Diencephalon (tissue), 1 donor: ENCODE measurements around the gene MCM3AP. TPM values are rescaled to one million over a fixed set of nuclear protein-coding genes. Genes with fewer than 3 reads are reported as not detected.

Source experiments
- total RNA-seq: library from RNA; depleted of rRNA; stranded (reverse); fragments of >200 nt; gene quantifications from one replicate; pipeline ENCODE4 v1.2.3, GENCODE V29; 2014

MCM3AP gene
- total RNA-seq: 72.9 TPM

DNA sequence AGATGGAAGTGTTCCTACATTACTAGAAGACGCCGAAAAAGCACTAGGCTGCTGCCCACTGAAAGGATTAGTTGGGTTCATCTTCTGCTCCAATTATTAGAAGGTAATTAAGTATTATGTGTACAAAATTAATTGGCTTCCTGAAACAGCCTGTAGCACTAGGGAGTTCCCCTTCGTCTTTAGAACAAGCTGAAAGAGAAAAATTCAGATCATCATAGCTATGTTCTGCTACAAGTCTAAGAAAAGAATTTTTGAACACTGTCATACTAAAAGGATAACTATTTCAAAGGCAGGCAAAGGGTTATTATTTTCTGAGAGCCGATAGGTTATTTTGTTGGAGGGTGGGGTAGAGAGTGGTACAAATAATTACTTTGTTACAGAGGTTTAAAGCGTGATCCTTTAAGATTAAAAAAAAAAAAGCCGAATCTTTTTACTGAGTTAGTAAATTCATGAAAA lies at the start of gene MCM3AP:
Gene MCM3AP (minus strand): TSS at position 406 of the 456 bp plus-strand sequence. CDS start 325 bp downstream, at position 81.

DNA sequence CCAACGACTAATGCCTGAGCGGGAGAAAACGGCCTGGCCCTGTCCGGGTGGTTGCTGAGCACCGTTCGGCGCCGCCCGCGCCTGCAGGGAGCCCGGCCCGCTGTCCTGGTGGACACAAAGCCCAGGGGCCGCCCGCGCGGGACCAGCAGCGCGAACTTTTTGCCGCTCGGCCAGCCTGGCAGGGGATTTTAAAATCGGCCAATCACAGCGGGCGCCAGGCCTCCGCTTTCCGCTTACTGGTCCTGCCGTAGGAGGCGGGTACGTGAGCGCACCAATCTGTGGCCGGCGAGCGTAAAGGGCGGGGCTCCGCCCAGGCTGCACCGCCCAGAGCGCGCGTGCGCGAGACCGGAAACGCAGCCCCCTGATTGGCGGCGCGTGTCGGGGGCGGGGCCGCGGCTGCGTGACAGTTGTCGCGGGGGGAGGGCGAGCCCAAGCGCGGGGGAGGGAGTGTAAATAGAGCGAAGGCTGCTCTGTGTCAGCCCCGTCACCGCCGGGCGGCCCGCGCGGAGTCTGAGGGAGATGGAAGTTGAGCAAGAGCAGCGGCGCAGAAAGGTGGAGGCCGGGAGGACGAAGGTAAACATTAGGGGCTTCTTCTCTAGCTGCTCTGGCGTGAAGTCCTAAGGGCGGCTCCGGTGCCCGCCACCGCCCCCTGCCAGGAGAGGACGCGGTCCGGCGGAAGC lies 38.4 kb upstream of the MCM3AP start, which contains the start of the genes C21orf58 and PCNT:
Gene C21orf58 (minus strand): TSS at position 161 of the 680 bp plus-strand sequence. CDS start 1,132 bp downstream, outside the sequence.
Gene PCNT (plus strand): TSS at position 447 of the 680 bp plus-strand sequence. CDS start 73 bp downstream, at position 520.

DNA sequence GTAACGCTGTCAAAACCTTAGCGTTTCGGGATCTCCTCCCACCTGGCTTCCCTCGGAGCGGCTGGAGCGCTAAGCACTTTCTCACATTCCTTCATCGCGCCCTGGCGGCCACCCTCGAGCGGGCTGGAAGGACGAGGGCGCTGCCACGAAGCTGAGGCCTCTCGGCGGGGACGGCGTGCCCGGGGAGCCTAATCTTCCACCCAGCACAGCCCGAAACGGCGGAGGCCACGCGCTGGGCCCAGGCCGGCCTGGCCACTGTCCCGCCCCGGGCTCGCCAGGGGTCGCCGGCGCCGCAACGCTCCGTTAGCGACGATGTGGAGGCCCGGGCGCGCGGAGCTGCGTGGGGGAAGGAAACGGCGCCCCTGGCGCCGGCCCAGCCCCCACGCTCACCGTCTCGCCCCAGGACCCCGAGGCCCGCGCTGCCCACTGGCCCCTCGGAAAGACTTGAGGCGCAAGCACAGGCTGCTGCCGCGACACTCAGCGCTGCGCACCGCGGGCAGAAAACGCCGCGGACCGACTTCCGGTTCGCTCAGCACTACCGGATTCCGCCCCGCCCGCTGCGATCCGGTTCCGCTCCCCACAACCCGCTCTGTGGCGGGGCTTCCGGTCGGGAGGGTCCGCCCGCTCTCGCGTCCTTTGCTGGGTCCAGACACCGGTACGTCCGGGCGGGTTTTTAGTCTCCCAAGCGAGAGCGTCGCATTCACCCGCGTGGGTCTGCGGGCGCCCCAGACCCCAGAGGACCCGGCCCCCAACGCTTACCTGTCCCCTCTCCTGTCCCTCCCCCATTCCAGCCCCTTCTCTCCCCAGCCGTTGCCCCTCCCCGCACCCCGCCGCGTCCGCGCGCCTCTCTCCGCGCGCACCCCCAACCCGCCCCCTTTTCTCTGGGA lies 593 bp upstream of the MCM3AP start, which contains the start of gene YBEY:
Gene YBEY (plus strand): TSS at position 582 of the 887 bp plus-strand sequence. CDS start 572 bp downstream, outside the sequence.

DNA sequence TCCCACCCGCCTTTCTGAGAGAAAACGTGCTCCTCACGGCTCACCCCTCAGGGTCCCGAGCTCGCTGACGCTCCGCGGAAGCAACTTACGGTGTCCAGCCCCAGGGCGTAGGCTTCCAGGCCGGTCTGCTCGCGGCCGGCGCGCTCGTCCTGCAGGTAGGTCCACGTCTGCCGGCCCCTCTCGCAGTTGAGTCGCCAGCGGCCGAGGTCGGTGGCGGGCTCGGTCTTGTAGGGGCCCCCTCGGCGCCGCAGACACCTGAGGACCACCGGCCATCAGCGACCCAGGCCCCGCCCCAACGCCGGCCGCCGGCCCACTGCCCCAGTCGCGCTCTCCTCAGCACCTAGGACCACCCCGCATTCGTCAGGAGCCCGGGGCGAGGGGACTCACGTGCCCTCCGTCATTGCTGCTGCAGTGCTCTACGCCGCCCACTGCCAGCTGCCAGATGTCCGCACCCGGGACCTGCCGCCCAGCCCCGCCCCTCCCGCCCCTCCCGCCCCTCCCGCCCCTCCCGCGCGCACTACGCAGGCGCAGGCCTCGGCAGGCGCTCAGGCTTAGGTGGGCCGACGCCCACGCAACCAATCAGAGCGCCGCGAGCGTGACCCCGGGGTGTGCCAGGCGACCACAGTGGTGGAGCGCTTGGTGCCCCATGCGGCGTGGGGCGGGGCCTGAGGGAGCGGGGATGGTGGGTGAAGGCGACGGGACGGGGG lies 56.9 kb downstream of the MCM3AP start, which contains the start of gene LSS:
Gene LSS (minus strand): TSS at position 430 of the 707 bp plus-strand sequence. CDS start 29 bp downstream, at position 401.

Other genes with a start within 250 kb of the MCM3AP start
- gene COL6A2, start 187.5 kb downstream of the MCM3AP start, total RNA-seq: 21.2 TPM
- 0.69 TPM for gene FTCD, start 130.0 kb downstream of the MCM3AP start, total RNA-seq
- gene SPATC1L, start 101.2 kb downstream of the MCM3AP start, total RNA-seq: 10.4 TPM
- 44.3 TPM for gene LSS, start 56.8 kb downstream of the MCM3AP start, total RNA-seq
- 13.1 TPM for gene YBEY, start 731 bp upstream of the MCM3AP start, total RNA-seq
- gene C21orf58, start 38.3 kb upstream of the MCM3AP start, total RNA-seq: 4.8 TPM
- gene PCNT, start 38.5 kb upstream of the MCM3AP start, total RNA-seq: 21.0 TPM
- 40.1 TPM for gene DIP2A, start 173.3 kb upstream of the MCM3AP start, total RNA-seq